Measurements from ENCODE around the gene CBX4. TPM values are rescaled to one million over a fixed set of nuclear protein-coding genes. Genes with fewer than 3 reads are reported as not detected.

The CBX4 gene
- total and polyA plus RNA-seq, 3 donors from 2014 or later: 11.5 to 35.9 (median 23.5) TPM

DNA sequence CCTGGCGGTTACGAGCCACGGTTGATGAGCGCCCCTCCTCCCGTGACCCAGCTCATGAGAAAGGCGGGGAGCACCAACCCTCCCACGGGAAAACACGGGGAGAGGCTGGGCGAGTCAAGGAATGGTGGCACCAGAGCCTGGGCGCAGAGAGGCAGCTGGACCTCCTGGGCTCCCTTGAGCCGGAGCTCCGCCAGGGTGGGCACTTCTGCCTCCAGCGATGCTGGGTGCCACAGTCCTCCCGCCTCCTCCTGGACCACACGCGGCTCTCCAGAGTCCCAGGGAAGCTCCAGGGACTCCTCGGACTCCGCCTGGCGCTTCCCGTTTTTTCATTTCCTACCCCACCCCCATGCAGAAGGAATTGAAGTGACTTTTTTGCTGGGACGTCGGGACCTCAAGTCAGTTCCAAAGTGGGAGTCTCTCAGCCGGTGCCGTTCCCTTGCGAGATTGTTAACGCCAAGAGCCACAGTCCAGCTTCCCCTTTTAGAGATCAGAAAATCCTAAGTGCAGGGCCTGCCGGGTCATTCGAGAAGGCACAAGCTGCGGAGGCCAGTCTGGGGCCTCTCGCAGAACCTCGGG lies 35.7 kb downstream of the CBX4 start:
- Histone ChIP-seq H3K36me3 (ENCODE audit: low read depth, missing control alignments) (no peaks in the 10 kb centered on the region), H3K27ac (no peak overlapping the region), H3K9me3 (no peaks in the 10 kb centered on the region), H3K4me1 (peaks cover 18% of the 10 kb centered on the region), H3K4me3 (peak overlapping the region; percentile 9 to 55), H3K27me3 (peaks cover 6% of the 10 kb centered on the region)
- TF ChIP-seq CTCF (IDR thresholded peaks at IDR 0.05): no peak
- no peak for TF ChIP-seq POLR2A (IDR thresholded peaks at IDR 0.05)
- WGBS, 2 donors: 6 to 8% methylated on average over 18 to 31 of the region's 31 CpGs
- no peak for DNase-seq
- intact Hi-C loops (cut with DNase I; ENCODE audit: low total_unique reads): no loop called here

- DNase-seq: no peak
- H3K27ac ChIP-seq: no peak overlapping the region
- H3K27me3 ChIP-seq: peaks cover 6% of the 10 kb centered on the region
- peak overlapping the region; percentile 9 to 55 for H3K4me3 ChIP-seq
- no peak for TF ChIP-seq CTCF (IDR thresholded peaks at IDR 0.05)
- no peak for TF ChIP-seq POLR2A (IDR thresholded peaks at IDR 0.05)
- intact Hi-C loops (cut with DNase I; ENCODE audit: low total_unique reads): no loop called here
- H3K36me3 ChIP-seq (ENCODE audit: low read depth, missing control alignments): no peaks in the 10 kb centered on the region
- no peaks in the 10 kb centered on the region for H3K9me3 ChIP-seq
- H3K4me1 ChIP-seq: peaks cover 25% of the 10 kb centered on the region
- WGBS, 2 donors: 3% methylated on average over 6 to 45 of the region's 57 CpGs
Observed at GRCh38 chr17:79802736-79803420, 36.4 kb downstream of the CBX4 start.

GRCh38 chr17:79802039-79802735 lies 37.1 kb downstream of the CBX4 start:
- 1 to 10% methylated on average over 11 of the region's 11 CpGs for WGBS, 2 donors
- Histone ChIP-seq H3K27me3 (peaks cover 6% of the 10 kb centered on the region), H3K4me3 (peak overlapping the region in 1 of 2 donors; percentile 55), H3K4me1 (peaks cover 27% of the 10 kb centered on the region), H3K27ac (no peak overlapping the region), H3K36me3 (ENCODE audit: low read depth, missing control alignments) (no peaks in the 10 kb centered on the region), H3K9me3 (no peaks in the 10 kb centered on the region)
- intact Hi-C loops (cut with DNase I; ENCODE audit: low total_unique reads): no loop called here
- TF ChIP-seq POLR2A (IDR thresholded peaks at IDR 0.05) (no peak), CTCF (IDR thresholded peaks at IDR 0.05) (no peak)
- DNase-seq: no peak

DNA sequence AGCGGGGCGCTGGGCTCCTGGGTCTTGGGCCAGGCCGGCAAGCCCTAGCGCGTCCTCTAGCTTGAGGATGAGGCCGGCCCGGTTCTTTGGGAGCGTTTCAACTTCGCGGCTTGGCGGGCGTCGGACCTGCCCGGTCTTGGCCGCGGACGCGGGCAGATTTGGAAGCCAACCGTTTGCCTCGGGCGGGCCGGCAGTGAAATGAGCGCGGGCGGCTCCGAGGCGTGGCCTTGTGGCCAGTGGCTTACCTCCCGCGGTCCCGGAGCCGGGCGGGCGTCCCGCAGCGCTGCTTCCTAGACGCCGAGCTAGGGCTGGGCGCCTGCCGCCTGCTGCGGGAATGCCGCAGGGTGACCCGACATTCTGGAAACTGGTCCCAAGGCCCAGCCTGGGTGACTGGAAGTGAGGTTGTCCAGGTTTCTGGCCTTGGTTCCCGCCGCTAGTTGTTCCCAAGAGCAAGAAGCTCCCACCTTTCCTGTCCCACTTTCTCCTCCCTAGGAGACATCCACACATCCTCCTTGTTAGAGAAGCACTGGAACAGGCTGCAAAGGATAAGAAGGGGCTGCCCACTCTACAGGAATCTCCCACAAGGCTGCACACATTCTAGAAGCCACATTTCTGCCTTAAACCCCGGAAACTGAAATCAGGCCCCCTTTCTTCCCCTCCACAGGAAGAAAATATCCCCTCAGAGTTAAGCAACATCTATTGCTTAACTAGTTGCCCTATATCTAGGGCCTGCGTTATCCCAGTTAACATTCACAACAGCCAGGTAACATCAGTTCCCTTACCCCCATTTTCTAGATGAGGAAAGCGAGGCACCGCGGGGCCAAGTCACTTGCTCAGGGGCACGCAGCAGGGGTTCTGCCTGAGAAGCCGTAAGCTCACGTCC lies 37.8 kb downstream of the CBX4 start:
- H3K9me3 ChIP-seq: no peaks in the 10 kb centered on the region
- no peaks in the 10 kb centered on the region for H3K36me3 ChIP-seq (ENCODE audit: low read depth, missing control alignments)
- H3K4me3 ChIP-seq: peak overlapping the region in 1 of 2 donors; percentile 26
- peaks cover 28% of the 10 kb centered on the region for H3K4me1 ChIP-seq
- peaks cover 6% of the 10 kb centered on the region for H3K27me3 ChIP-seq
- TF ChIP-seq CTCF (IDR thresholded peaks at IDR 0.05) (no peak), POLR2A (IDR thresholded peaks at IDR 0.05) (no peak)
- 6 to 14% methylated on average over 10 to 39 of the region's 52 CpGs for WGBS, 2 donors
- intact Hi-C loops (cut with DNase I; ENCODE audit: low total_unique reads): no loop called here
- H3K27ac ChIP-seq: no peak overlapping the region
- DNase-seq: no peak
